Limb (tissue), 2 donors: ENCODE measurements around the gene RAPGEF4.
"Not testable (repeated sequence)": the region's sequence is repeated elsewhere in the genome, so short reads cannot be mapped to it uniquely, and the experiment has no call there.

Experiments
- DNase-seq, 2 donors: peaks; one replicate each; pipeline ENCODE4 v3.0.0-alpha.2; 2016; ENCODE audit errors: extremely low spot score in 2 of 2

The RAPGEF4 gene

GRCh38 chr2:173030561-173031490 is 295.2 kb downstream of the RAPGEF4 start:
- DNase-seq, result no peak

GRCh38 chr2:173032032-173032431 is 296.4 kb downstream of the RAPGEF4 start:
- no peak for DNase-seq

- DNase-seq, result no peak
Measured at GRCh38 chr2:173033084-173033483, 297.4 kb downstream of the RAPGEF4 start.

GRCh38 chr2:173034143-173034542 is 298.5 kb downstream of the RAPGEF4 start:
- DNase-seq, result no peak

- no peak for DNase-seq
Measured at GRCh38 chr2:173037245-173038120, 301.8 kb downstream of the RAPGEF4 start.

GRCh38 chr2:173038257-173038656 is 302.6 kb downstream of the RAPGEF4 start:
- not testable (repeated sequence) for DNase-seq

GRCh38 chr2:173040729-173041128 is 305.1 kb downstream of the RAPGEF4 start:
- DNase-seq, result no peak

GRCh38 chr2:173043476-173043875 is 307.8 kb downstream of the RAPGEF4 start:
- no peak for DNase-seq

GRCh38 chr2:173043897-173044519 is 308.4 kb downstream of the RAPGEF4 start:
- DNase-seq, result no peak

GRCh38 chr2:173044686-173045085 is 309.0 kb downstream of the RAPGEF4 start:
- no peak for DNase-seq

- no peak for DNase-seq
Measured at GRCh38 chr2:173045181-173045580, 309.5 kb downstream of the RAPGEF4 start.

- no peak for DNase-seq
Measured at GRCh38 chr2:173048522-173048896, 312.9 kb downstream of the RAPGEF4 start.

GRCh38 chr2:173048897-173049661 is 313.4 kb downstream of the RAPGEF4 start:
- peak in 1 of 2 donors; percentile 55 for DNase-seq

GRCh38 chr2:173049831-173050230 is 314.2 kb downstream of the RAPGEF4 start:
- no peak for DNase-seq

- DNase-seq, result no peak
Measured at GRCh38 chr2:173050684-173051083, 315.0 kb downstream of the RAPGEF4 start.

GRCh38 chr2:173051463-173052215 is 316.0 kb downstream of the RAPGEF4 start:
- no peak for DNase-seq

GRCh38 chr2:173053043-173053699 is 317.5 kb downstream of the RAPGEF4 start:
- no peak for DNase-seq

- DNase-seq, result no peak
Measured at GRCh38 chr2:173054466-173054865, 318.8 kb downstream of the RAPGEF4 start.

- no peak for DNase-seq
Measured at GRCh38 chr2:173056705-173057364, 321.2 kb downstream of the RAPGEF4 start.
